ENCODE data around the gene HDAC4.

The HDAC4 gene

DNA sequence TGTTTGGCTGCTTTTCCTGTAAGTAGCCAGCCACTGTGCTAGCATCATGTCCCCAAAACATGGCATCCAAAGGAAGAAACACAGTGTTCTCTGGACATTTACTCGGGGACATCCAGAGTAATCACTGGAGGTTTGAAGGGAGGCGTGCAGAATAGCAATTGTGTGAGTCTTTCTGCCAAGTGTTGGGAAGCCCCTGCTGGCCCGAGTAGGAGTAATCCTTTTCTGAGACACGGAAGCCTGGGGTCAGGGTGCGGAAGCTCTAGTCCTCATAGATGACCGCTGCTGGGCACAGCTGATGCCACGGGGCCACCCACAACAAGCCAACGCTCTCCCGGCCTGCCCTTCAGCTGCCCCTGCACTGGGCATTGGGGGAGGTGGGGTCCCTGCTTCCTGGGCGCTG, 24.8 kb upstream of the HDAC4 start:
- no peak for DNase-seq (ENCODE audit: low spot score)

DNA sequence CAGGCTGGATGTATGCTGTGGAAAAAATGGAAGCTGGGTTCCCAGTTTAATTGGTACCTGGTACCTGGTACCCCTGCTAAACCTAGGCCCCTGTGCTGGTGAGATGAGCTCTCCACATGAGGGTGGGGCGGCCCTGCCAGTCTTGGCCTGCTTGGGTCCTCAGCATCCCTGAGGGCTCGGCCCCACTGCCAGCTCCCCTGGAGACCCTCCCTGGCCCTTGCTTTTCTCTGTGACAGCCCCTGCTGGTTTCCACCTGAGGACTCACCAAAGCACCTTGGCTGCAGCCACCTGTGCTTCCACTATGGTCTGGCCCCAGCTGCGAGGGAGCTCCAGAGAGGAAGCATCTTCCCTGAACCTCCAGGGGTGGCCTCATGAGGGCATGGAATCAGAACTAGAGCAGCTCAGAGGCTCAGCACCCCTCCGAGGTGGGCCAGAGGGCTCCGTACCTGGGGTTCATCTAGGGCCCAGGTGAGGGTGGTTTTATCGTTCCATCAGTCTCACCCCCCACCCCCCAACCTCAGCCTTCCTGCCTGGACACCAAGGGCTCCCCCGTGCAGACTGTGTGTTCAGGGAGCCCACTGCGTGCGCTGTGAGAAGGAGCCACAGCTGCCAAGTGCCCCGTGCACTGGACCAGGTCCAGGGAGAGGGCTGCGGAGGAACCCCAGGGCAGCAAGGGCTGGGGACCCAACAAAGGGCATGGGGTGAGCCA, 23.7 kb upstream of the HDAC4 start:
- DNase-seq (ENCODE audit: low spot score) = no peak

DNA sequence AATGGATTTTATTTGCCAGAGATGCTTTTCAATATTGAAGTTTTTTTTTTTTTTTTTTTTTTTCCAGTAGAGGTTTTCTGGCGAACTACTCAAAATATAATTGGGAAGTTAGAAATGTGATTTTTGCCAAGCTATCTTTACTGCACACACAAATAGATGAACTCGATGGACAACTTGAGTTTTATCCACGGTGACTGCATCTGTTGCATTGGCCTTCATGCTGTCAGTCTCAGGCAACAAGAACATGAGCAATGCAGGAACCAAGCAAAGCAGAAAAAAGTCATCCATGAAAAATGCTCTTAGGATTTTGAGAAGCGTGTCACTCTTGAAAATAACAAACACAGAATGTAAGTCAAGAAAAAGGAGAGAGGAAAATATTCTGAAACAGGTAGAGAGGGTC, 22.7 kb upstream of the HDAC4 start:
- no peak for DNase-seq (ENCODE audit: low spot score)

DNA sequence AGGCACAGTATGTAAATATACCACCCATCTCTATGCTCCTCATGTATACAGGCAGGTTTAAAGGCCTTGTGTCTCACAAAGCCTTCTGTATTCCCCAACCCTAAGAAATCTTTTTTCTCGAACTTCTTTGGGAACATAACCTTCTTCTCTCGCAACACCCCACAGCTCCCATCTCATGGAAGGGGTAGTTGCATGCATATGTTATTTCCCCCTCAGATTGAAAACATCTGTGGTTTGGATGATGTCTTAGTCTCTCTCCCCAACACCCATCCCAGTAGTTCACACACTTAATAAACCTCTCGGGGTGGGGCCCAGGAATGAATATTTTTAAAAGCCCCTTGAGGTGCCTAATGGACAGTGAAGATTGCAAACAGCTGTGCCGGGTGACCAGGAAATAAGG, 21.0 kb upstream of the HDAC4 start:
- no peak for DNase-seq (ENCODE audit: low spot score)

DNA sequence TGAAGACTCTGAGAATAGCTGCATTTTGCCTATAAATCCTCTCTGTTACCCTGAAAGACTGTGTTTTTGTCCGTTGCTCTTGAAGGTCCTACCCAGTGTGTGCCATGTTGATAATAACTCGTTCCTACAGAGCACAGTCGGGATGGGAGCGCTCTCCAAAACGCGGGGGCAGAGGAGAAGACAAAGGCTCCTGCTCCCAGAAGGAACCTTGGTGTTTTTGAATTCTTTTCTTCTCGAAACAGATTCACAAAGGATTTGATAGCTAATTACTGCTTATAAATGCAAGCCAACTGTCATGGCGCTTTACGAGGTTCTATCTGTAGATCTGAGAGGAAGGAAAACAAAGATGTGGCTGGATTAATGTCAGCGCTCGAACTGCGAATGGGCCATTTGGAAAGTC, 19.3 kb upstream of the HDAC4 start:
- no peak for DNase-seq (ENCODE audit: low spot score)

DNA sequence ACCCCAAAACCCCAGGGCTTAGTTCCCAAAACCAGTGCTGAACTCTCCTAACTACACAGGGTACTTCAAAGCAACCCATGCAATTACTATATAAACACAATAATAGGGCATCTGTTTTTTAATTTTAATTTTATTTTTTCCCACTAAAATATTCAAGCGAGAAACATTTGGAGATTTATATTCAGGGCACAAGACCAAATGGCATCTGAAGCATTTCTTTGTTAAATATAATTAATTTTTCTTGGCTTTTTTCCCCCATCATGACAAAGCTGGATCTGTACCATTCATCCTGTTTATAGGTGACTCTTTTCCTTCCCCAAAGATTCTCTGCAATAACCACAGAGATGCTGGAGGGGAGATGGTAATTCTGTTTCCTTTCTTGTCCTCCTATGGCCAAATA, 18.1 kb upstream of the HDAC4 start:
- no peak for DNase-seq (ENCODE audit: low spot score)

DNA sequence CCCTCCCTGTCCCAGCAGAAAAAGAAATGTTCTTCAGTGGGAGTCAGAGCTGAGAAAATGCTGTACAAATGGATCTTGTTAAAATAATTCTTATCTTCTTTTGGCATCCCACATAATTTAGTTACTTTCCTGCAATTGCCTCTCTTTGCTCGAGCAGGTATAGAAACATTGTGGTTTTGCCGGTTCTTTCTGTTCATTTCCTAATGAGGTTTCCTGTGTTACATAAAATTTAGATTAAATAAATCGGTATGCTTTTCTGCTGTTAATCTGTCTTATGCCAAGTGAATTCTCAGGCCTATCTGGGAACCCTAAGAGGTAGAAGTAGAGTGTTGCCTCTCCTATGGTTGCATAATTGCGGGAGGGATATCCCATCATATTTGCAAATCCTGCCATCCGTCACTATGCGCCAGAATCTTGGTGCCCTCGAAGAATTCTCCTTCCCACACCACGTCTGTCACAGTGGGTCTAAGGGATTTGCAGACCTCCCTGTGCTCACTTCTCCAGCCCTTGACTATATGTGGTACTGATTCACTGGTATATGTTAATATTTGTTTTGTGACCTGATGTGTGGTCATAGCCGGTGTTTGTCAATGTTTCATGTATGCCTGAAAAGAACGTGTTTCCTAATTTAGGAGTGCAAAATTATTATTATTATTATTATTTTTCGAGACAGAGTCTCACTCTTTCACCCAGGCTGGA, 12.2 kb upstream of the HDAC4 start:
- no peak for DNase-seq (ENCODE audit: low spot score)

DNA sequence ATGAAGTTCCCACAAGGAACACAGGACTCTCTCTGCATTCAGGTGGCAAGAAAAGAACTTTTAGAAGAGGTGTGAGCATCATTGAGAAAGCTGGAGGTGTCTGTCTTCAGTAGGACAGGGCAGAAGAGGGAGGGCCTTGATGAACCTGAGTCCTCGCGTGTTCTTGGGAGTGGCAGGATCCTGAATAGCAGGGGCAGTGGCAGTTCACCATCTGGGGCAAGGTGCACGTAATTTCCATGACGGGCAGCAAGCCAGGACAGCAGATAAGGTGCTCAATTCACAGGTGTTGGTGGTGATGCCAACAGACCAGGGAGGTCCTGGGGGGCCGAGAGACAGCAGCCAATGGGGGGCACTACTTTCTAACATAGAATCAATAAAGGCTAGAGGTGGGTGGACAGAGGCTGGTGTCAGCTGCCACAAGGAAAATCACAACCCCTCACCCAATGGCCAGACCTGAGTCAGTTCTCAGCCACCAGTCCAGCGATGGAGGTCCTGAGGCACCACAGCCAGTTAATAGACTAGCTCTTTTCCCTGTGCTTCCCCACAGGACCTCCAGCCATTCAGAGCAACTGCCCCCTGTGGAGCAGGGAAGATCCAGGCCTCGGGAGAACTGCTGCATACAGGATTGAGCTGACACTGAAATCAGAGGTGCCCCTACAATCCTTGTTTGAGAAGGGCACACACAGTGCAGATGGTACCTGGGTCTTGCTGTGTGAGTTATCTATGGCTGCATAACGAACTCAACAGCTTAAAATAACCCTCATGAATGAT, 10.9 kb upstream of the HDAC4 start:
- DNase-seq (ENCODE audit: low spot score) = no peak

DNA sequence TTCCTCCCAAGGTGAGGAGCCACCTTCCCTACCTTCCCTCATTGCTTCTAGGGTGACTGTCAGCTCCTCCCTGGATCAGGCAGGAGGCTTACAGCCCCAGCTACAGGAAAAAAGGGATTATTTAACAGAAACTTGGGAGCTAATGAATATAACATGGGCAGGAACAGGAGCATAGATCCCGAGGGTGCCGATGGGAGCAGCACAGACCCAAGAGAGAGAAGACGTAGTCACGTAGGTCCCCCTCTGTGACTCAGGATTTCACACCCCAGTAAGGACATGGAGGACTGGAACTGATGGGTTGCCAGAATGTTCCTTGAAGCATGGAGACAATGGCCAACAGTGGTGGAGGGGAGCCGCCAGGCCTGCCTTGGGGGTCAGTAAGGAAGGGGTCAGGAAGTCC, 10.3 kb upstream of the HDAC4 start:
- DNase-seq (ENCODE audit: low spot score) = no peak

DNA sequence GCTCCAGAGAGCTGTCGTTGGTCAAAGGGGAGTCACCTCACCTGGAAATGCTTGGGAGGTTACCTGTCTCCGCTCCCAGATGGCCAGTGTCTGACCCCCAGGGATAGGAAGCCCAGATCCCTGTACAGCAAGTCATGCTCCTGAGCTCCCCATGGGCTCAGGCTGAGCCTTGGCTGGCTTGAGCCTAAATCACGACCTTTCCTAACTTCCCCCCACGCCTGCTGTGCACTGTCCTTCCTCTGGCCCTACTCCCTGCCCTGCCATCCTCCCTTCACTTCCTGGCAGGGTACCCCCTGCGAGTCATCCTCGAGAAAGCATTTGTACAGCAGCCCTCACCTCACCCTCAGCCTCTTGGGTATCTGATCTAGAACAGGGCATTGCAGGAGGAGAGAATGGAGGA, 9.2 kb upstream of the HDAC4 start:
- no peak for DNase-seq (ENCODE audit: low spot score)

DNA sequence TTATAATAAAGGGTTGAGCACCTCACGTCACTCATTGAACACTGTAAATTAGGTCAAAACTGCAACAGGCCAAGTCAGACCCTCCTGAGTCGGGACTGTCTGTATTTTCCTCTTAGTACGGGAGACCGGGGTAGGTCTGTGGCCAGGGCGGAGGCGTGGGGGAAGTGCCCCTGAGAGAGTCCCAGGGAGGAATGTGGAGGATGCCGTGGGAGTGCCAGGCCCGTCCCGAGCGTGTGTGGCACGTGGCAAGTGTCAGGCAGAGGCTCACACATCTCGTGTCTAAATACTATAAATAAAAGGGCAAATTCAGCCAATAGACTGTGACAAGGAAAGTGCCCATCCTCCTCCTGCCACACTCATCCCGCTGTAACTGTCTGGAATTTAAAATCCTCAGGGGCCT, 6.3 kb upstream of the HDAC4 start:
- DNase-seq (ENCODE audit: low spot score) = no peak

DNA sequence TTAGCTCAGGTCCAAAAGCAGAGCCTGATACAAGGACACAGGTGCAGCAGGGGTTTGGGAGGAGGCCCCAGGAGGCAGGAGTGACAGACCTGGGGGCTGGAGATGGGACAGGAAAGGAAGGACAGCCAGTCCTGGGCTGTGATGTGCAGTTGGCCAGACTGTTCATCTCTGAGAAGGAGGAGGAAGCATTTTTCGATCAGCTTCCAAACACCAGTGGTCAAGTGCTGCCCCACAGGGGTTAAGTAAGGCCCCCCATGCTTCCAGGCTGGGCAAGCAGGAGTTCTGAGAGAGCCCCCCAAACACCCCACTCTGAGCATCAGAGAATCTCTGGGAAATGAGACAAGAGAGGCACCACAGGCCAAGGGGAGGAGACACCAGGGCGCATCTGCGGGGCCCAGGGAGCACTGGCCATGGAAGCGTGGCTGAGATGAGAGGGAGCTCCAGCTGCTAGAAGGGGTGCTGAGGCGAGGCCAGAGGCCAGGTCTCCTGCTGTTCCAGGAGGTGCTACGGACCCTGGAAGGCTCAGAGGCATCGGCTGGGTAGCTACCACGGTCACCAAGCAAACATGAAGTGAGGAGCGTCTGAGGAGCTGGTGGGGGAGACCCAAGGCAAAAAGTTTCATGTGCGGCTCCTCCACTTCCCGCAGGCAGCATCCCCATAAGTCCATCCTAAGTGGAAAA, 5.6 kb upstream of the HDAC4 start:
- no peak for DNase-seq (ENCODE audit: low spot score)

DNA sequence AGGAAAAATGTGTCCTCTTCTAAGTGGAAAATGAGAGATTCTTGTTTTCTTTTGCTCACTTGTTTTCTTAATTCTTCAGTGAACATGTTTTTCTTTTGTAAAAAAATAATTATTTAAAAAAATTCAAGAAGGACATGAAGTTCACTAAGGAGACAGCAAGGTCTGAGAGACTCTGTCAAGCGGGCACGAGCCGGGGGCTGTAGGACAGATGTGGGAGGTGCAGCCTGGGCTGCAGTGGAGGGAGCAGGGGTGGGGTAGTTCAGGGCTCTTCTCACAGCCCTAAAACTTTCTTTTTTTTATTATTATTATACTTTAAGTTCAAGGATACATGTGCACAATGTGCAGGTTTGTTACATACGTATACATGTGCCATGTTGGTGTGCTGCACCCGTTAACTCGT, 4.3 kb upstream of the HDAC4 start:
- no peak for DNase-seq (ENCODE audit: low spot score)

DNA sequence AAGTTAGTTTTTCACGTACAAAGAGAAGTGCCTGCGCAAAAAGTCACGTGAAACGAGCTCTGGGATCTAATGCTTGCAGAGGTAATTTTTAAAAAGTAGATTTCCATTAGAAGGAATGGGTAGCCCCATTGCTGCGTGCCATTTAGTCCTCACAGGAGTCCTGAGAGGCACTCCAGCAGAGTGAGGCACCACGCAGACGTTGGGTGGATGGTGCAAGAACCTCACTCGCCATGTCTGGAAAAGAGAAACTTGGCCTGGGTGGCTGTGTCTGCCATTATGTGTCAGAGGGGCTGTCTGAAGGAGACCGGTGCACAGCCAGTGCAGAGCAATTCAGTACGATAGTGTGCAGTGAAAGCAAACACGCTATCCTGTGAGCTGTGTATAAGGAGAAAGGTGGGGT, 1.8 kb upstream of the HDAC4 start:
- no peak for DNase-seq (ENCODE audit: low spot score)

DNA sequence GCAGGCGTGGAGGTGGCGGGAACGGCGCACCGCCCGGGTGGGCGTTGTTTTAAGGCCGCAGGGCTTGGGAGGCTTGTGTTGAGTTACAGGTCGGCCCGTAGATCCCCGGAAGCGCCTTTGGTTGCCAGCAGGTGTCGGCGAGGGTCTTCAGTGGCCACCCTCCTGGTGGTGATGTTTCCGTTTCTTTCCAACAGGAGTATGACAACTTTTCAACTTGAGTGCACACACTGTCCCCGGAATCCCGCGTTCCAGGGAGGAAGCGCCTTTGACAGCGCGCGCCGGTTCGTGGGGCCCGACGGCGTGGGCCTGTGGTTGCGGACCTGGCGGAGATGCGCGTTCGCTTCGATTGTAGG, 1.0 kb upstream of the HDAC4 start:
- DNase-seq (ENCODE audit: low spot score) = peak; percentile 50

DNA sequence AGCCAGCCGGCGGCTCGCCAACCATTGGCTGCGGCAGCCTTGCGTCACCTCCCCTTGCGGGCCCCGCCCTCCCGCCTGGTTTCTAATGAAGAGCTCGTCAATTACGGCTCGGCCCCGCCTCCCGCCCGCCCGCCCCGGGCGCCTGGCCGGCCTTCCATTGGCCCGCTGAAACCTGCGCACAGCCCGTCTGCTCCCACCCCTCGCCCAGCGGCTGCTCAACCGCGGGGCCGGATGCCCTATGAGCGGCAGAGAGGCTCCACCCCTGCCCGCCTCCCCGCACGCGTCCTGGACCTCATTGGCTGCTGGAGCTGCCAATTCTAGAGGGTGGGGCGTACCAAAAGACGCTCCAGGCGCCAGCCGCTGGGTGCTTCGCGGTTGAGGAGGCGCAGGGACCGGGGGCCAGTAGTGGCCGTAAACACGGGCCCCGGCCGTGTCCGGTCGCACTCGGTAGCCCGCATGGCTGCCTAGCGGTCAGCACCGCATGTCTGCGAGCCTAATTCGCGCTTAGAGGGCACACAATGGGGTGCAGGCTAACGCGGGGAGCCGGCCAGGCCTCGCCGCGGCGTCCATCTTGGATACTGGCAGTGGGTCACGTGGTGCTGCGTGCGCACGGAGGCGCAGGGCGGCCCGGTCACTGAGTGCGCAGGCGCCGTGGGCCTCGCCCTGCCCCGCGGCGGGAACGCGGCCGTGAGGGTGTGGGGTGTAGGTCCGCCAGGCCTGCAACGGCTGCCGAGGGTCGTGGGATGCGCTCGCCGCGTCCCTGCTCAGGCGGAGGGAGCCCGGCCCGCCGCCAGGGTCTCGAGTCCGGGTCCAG, 454 bp upstream of the HDAC4 start:
- DNase-seq (ENCODE audit: low spot score) = peak; percentile 100

DNA sequence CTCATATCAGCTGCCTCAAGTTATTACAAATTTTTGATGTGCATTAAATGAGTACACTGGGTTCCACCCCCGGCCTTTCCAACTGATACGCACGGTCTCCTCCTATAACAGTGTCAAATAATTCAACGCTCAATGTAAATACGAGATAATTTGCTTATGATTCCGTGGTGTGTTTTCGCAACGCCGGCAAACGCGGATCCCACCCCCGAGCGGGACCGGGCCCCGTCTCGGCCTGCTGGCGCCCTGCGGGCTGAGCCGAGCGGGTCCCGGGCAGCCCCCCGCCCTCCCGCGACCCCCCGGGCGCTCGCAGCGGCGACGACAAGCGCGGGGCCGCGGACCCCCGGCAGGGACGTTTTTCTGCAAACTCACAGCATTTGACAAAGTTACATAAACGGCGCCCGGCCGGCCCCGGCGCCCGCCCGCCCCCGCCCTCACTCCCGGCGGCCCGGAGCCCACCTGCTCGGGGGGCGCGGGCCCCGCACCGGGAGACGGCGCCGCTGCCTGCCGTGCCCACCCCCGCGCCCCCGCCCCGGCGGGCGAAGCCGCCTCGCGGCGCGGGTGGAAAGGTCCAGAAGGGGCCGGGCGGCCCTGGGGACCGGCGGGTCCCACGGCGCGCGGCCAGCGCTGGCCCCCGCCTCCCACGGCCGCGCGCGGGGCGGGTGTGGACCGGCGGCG, 762 bp downstream of the HDAC4 start:
- no peak for DNase-seq (ENCODE audit: low spot score)

DNA sequence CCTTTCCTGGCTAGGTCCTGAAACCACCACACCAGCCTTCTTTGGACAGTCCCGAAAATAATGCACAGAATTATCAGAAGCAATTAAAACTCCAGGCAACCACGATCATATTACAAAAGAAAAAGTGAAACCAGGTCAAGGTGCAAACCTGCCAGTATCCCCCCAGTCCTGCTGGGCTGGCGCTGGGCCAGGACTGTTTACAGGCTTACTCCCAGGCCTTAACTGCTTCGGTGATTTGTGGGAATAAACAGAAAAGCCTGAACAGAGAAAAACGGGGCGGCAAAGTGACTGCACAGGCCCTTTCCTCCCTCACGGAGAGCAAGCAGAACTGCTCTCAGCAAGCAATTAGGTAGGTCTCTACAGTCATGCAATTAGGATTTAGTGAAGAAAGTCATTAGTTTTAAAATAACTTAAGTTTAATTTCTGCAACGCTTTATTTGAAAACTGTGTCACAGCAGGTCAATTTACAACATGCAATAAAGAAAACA, 1.3 kb downstream of the HDAC4 start:
- DNase-seq (ENCODE audit: low spot score) = no peak

DNA sequence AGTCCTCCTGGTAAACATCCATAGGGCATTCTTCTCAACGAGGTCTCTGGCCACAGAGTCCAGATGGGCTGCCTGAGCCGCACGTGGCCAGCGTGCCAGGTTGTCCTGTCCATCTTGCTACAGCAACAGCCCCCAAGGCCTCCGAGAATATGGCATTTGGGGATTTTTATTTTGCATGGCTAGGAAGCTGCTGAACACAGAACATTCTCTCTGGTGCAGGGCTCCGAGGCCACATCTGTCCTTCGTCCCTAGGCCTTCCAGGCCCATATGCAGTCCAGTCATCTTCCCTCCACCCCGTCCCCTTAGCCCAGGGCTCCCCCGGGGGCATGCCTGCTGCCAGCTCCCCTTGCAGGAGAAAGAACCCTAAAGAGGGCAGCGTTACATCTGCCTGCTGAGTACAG, 2.3 kb downstream of the HDAC4 start:
- no peak for DNase-seq (ENCODE audit: low spot score)

DNA sequence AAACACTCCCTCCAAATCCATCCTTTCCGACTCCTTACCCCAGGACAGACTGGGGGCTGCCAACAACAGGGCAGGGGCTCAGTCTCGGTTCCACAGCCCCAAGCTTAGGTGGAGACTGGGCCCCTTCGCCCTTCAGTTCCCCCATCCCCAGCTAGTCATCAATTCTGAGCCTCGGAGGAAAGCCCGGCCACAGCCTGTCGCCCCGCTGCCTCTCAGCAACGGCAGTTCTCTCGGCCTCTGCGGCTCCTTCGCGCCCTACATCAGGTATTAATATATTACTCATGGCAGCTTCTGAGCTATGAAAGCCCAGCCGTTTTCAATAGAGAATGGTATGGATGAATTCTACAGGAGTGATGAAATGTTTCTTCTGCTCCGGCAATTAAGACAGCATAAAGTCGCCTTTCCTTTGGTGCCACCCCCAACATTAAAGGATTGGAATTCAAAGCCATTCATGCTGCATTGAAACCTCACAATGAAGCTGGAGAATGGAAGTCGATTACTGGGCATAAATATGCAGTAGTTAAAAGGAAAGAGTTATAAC, 2.8 kb downstream of the HDAC4 start:
- no peak for DNase-seq (ENCODE audit: low spot score)

All from AG08396 (cell line).